Measurements from ENCODE around the gene ACTG2.

Gene ACTG2

GRCh38 chr2:73892631-73893329 is at the start of gene ACTG2:
Gene ACTG2 (plus strand): TSS chr2:73893008. CDS start chr2:73901312, 8,304 bp downstream.
- DNase-seq (ENCODE audit: low spot score) = no peak
- no peak for TF ChIP-seq CTCF (IDR thresholded peaks at IDR 0.05; ENCODE audit: extremely low read depth, missing control alignments)

GRCh38 chr2:73844087-73844486 is 48.7 kb upstream of the ACTG2 start:
- DNase-seq (ENCODE audit: low spot score) = no peak
- TF ChIP-seq CTCF (IDR thresholded peaks at IDR 0.05; ENCODE audit: extremely low read depth, missing control alignments) = no peak

GRCh38 chr2:73850009-73850408 is 42.8 kb upstream of the ACTG2 start:
- no peak for TF ChIP-seq CTCF (IDR thresholded peaks at IDR 0.05; ENCODE audit: extremely low read depth, missing control alignments)
- DNase-seq (ENCODE audit: low spot score) = no peak

GRCh38 chr2:73851274-73851673 is 41.5 kb upstream of the ACTG2 start:
- DNase-seq (ENCODE audit: low spot score) = no peak
- TF ChIP-seq CTCF (IDR thresholded peaks at IDR 0.05; ENCODE audit: extremely low read depth, missing control alignments) = no peak

GRCh38 chr2:73852020-73852419 is 40.8 kb upstream of the ACTG2 start:
- TF ChIP-seq CTCF (IDR thresholded peaks at IDR 0.05; ENCODE audit: extremely low read depth, missing control alignments) = no peak
- DNase-seq (ENCODE audit: low spot score) = no peak

GRCh38 chr2:73855526-73855925 is 37.3 kb upstream of the ACTG2 start:
- TF ChIP-seq CTCF (IDR thresholded peaks at IDR 0.05; ENCODE audit: extremely low read depth, missing control alignments) = no peak
- DNase-seq (ENCODE audit: low spot score) = no peak

- TF ChIP-seq CTCF (IDR thresholded peaks at IDR 0.05; ENCODE audit: extremely low read depth, missing control alignments) = no peak
- no peak for DNase-seq (ENCODE audit: low spot score)
Measured at GRCh38 chr2:73856214-73856613, 36.6 kb upstream of the ACTG2 start.

Data from GM20000 (cell line).